Karpas-422 (cell line): ENCODE results near the gene PROCR. TPM values are rescaled to one million over a fixed set of nuclear protein-coding genes. Genes with fewer than 3 reads are reported as not detected.
"Not testable (repeated sequence)": the region's sequence is repeated elsewhere in the genome, so short reads cannot be mapped to it uniquely, and the experiment has no call there.

ENCODE experiments used
- DNase-seq: peaks from one replicate; pipeline ENCODE4 v3.0.0-alpha.2; 2015
- H2AFZ ChIP-seq: fragments of 200-600 bp; sonication (generic); 2 replicates; pipeline ENCODE4 v1.6.1; 2014; ENCODE audit warnings: antibody characterized with exemption, low read length, mixed read lengths
- H3K27ac ChIP-seq: fragments of 200-600 bp; sonication (generic); 2 replicates; pipeline ENCODE4 v1.5.1; 2014; ENCODE audit warnings: mild to moderate bottlenecking, low read length, moderate library complexity
- H3K27me3 ChIP-seq: fragments of 200-600 bp; sonication (generic); 2 replicates; pipeline ENCODE4 v1.6.1; 2014; ENCODE audit warnings: low read length, mixed read lengths
- H3K36me3 ChIP-seq: fragments of 200-600 bp; sonication (generic); 2 replicates; pipeline ENCODE4 v1.6.1; 2014; ENCODE audit warnings: low read length, mixed read lengths; ENCODE audit not compliant: insufficient read depth
- H3K4me1 ChIP-seq: fragments of 200-600 bp; sonication (generic); 2 replicates; pipeline ENCODE4 v1.6.1; 2014; ENCODE audit warnings: mild to moderate bottlenecking, low read length, mixed read lengths
- H3K4me2 ChIP-seq: fragments of 200-600 bp; sonication (generic); 2 replicates; pipeline ENCODE4 v1.6.1; 2014; ENCODE audit warnings: low read length, low read depth, mild to moderate bottlenecking; ENCODE audit not compliant: poor library complexity, severe bottlenecking
- H3K4me3 ChIP-seq: fragments of 200-600 bp; sonication (generic); 2 replicates; pipeline ENCODE4 v1.5.1; 2014; ENCODE audit warnings: mild to moderate bottlenecking, antibody characterized with exemption, low read length, mixed read lengths
- H3K79me2 ChIP-seq: fragments of 200-600 bp; sonication (generic); 2 replicates; pipeline ENCODE4 v1.6.1; 2014; ENCODE audit warnings: mild to moderate bottlenecking, low read length, mixed read lengths
- H3K9ac ChIP-seq: fragments of 200-600 bp; sonication (generic); 2 replicates; pipeline ENCODE4 v1.6.0; 2014; ENCODE audit warnings: low read length
- H3K9me2 ChIP-seq: fragments of 200-600 bp; sonication (generic), shearing (Covaris generic); replicated peaks from 2 replicates; pipeline ENCODE4 v1.6.0; 2014; ENCODE audit warnings: mild to moderate bottlenecking, low read length, moderate library complexity; ENCODE audit not compliant: insufficient read depth
- H3K9me3 ChIP-seq: fragments of 300-700, 200-600 bp; sonication (generic); 2 replicates; pipeline ENCODE4 v1.6.1; 2014; ENCODE audit warnings: low read length, mixed read lengths
- H4K20me1 ChIP-seq: fragments of 200-600 bp; sonication (generic); 2 replicates; pipeline ENCODE4 v1.6.1; 2014; ENCODE audit warnings: mild to moderate bottlenecking, antibody characterized with exemption, low read length, low read depth; ENCODE audit not compliant: insufficient read depth
- total RNA-seq: library from RNA; depleted of rRNA; stranded (reverse); fragments of >200 nt; shearing (Covaris generic); gene quantifications from 2 replicates; pipeline ENCODE4 v1.2.3, GENCODE V29; 2014; ENCODE audit warnings: low replicate concordance

PROCR gene
- total RNA-seq, 1 experiment from 2014 or later: not detected

DNA sequence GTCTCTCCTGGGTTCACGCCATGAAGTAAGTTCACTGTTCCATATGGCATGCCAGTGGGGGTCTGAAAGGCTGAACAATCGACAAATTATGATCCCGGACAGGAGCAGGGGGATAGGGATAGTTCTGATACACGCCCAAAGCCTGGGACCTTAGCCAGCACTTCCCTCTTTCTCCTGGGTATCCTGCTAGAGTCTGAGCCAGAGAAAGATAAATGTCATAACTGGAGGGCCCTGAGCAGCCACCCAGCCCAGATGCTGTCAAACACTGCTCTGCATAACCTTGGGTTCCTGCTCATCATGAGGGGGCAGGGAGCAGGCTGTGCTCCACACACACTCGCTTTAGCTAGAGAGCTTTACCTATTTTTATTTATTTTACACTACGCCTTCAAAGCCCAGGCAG, 37.0 kb upstream of the PROCR start:
- no peak for DNase-seq
- H3K9ac ChIP-seq: no peak overlapping the region
- H3K79me2 ChIP-seq: no peaks in the 10 kb centered on the region
- H3K36me3 ChIP-seq: peaks cover 11% of the 10 kb centered on the region
- H3K4me1 ChIP-seq: no peaks in the 10 kb centered on the region
- no peaks in the 10 kb centered on the region for H3K9me3 ChIP-seq
- H2AFZ ChIP-seq: no peak overlapping the region
- H3K27ac ChIP-seq: no peak overlapping the region
- no peaks in the 10 kb centered on the region for H4K20me1 ChIP-seq
- H3K27me3 ChIP-seq: no peaks in the 10 kb centered on the region
- H3K4me2 ChIP-seq: no peak overlapping the region
- H3K9me2 ChIP-seq: no peaks in the 10 kb centered on the region
- no peak overlapping the region for H3K4me3 ChIP-seq

DNA sequence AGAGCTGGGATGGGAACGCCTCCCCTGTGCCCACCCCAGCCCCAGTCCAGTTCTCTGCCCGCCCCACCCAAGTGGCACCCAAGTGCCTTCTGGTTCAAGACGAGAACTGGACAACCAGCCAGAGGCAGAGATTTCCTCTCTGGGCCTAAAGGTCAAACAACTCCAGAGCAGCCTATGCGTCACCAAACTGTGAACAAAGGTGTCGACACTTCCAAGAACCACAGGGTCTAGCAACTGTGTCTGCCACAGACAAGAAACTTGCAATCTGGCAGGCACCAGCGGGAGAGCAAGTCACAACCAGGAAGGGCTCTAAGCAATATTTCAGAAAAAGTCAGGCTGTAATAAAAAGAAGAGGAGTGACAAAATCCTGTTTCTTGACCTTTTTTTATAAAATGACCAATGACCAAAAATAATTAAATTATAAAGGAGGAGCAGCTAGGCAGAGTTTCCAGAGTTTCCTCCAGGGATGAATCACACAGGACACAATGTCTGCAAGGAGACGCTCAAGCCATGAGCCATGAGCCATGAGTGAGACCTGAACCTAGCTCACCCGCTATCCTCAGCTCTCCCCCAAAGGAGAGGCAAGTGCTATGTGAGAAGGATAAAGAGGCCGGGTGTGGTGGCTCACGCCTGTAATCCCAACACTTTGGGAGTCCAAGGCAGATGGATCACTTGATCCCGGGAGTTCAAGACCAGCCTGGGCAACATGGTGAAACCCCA, 35.8 kb upstream of the PROCR start:
- Histone ChIP-seq H3K27ac (no peak overlapping the region), H3K36me3 (peaks cover 6% of the 10 kb centered on the region), H3K4me3 (no peak overlapping the region), H3K9ac (no peak overlapping the region), H3K4me1 (no peaks in the 10 kb centered on the region), H4K20me1 (no peaks in the 10 kb centered on the region), H3K9me2 (no peaks in the 10 kb centered on the region), H3K9me3 (no peaks in the 10 kb centered on the region), H3K79me2 (no peaks in the 10 kb centered on the region), H3K27me3 (no peaks in the 10 kb centered on the region), H3K4me2 (no peak overlapping the region), H2AFZ (no peak overlapping the region)
- no peak for DNase-seq

DNA sequence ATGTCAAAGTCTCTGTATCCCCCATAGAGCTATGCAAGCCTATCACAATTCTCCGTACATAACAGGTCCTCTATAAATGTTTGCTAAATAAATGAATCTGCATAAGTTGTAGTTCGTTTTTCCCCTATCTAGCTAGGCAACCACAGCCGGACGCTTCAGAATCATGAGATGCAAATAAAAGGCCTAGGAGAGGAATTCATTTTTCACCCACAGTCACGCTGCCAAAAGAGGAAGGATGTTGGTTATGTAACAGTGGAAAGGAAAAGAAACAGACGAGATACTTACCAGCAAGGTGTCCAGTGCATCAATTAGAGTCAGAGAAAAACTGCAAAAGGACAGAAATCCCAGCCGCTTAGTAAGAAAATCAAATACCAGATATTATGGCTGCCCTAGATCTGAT, 27.2 kb upstream of the PROCR start:
- Histone ChIP-seq H3K27me3 (no peaks in the 10 kb centered on the region), H3K4me2 (peak overlapping the region; percentile 63), H4K20me1 (no peaks in the 10 kb centered on the region), H3K4me1 (peaks cover 28% of the 10 kb centered on the region), H3K4me3 (peak overlapping the region; percentile 26), H3K9me3 (no peaks in the 10 kb centered on the region), H3K79me2 (peaks cover 9% of the 10 kb centered on the region), H2AFZ (0 out of 2 replicates have a peak overlapping the region, but pooled peaks have one; percentile 11), H3K9me2 (no peaks in the 10 kb centered on the region), H3K27ac (peak overlapping the region; percentile 84), H3K36me3 (0 out of 2 replicates have a peak, but pooled peaks cover 4% of the 10 kb centered on the region), H3K9ac (peak overlapping the region; percentile 48)
- DNase-seq: peak; percentile 79

DNA sequence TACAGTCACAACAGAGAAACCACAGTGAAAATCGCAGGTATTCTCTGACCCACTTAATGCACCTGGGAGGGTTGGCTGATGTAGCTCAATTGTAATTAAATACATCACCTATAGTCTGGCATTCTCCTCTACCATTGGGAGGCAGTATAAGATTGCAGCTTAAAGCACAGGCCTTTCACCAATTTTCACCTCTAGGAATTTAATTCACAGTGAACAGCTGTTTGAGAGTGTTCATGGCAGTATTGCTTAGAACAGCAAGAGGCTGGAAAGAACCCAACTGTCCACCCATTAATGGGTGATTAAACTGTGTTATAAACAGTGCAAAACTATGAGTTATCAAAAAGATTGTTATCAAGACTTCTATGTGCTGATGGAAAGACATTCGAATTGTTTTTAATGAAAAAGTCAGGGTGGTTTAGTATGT, 26.7 kb upstream of the PROCR start:
- Histone ChIP-seq H3K4me3 (peak overlapping the region; percentile 26), H3K27me3 (no peaks in the 10 kb centered on the region), H3K9ac (peak overlapping the region; percentile 48), H3K9me2 (no peaks in the 10 kb centered on the region), H3K4me2 (peak overlapping the region; percentile 63), H3K27ac (peak overlapping the region; percentile 84), H3K79me2 (peaks cover 9% of the 10 kb centered on the region), H4K20me1 (no peaks in the 10 kb centered on the region), H2AFZ (0 out of 2 replicates have a peak overlapping the region, but pooled peaks have one; percentile 11), H3K36me3 (0 out of 2 replicates have a peak, but pooled peaks cover 4% of the 10 kb centered on the region), H3K9me3 (no peaks in the 10 kb centered on the region), H3K4me1 (peaks cover 28% of the 10 kb centered on the region)
- DNase-seq: peak; percentile 79

DNA sequence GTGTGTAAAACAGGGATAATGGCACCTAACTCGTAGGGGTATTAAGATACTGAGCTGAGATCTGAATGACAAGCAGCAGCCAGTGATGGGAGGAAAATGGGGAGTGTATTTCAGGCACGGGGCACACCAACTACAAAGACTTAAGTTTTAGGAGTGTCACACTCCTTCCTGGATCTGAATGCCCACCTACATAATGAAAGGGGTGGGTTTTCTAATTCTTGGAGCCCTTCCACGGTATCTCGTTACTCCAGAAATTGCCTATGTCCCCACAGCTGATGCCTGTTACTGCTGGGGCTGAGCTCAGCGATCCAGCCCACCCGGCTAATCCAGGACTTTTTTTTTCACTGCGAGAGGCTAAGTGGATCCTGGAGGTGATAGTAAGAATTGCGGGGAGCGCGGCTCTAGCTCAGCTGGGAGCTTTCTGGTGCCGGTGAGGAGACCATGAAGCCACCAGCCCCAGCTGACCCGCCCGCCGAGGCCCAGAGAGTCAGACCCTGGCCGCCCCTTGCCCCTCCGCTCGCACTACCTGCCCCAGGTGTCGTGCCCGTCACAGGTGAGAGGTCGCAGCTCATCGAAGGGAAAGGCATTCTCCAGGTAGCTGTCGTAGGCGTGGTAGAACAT, 25.5 kb upstream of the PROCR start:
- Histone ChIP-seq H3K9me2 (no peaks in the 10 kb centered on the region), H3K79me2 (peaks cover 9% of the 10 kb centered on the region), H3K4me2 (peak overlapping the region; percentile 86), H2AFZ (peak overlapping the region; percentile 46), H3K4me3 (peak overlapping the region; percentile 91), H3K27ac (0 out of 2 replicates have a peak overlapping the region, but pooled peaks have one; percentile 14), H3K36me3 (0 out of 2 replicates have a peak, but pooled peaks cover 4% of the 10 kb centered on the region), H3K9ac (peak overlapping the region; percentile 74), H4K20me1 (no peaks in the 10 kb centered on the region), H3K27me3 (no peaks in the 10 kb centered on the region), H3K4me1 (peaks cover 28% of the 10 kb centered on the region), H3K9me3 (no peaks in the 10 kb centered on the region)
- DNase-seq: peak; percentile 56

DNA sequence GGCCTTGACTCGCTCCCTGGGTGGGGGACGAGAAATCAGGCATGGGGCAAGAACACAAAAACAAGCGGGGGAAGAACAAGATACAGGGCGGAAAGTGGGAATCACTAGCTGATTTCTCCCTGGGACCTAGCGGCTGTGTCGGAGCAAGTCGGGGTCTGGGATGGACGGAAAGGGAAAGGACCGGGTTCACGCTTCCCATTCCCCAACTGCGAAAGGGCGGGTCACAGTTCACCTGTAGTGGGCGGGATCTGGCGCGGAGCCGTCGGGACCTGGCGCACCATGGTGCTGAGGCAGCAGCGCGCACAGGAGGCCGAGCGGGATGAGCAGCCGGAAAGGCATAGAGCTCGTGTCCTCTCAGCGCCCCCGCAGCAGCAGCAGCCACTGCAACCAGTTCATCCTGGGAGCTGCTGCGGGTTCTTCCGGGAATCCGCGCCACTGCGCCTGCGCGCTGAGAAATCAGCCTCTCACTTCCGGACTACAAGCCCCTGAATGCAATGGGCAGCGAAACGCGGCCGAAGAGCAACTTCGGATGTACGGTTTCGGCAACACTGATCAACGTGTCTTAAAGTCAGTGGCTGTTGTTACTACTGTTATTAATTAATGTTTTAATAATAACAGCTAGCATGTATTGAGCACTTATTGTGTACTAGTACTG, 24.8 kb upstream of the PROCR start, which contains the start of gene EDEM2:
EDEM2 (minus strand) TSS at position 417 of the 655 bp plus-strand sequence; CDS start at position 339, 78 bp downstream.
- H4K20me1 ChIP-seq: no peaks in the 10 kb centered on the region
- H3K27ac ChIP-seq: 0 out of 2 replicates have a peak within 1 kb of the TSS, but pooled peaks have one; percentile 22
- H3K36me3 ChIP-seq: 0 out of 2 replicates have a peak, but pooled peaks cover under 1% of the 10 kb centered on the region
- peak within 1 kb of the TSS; percentile 86 for H3K4me2 ChIP-seq
- peak within 1 kb of the TSS; percentile 74 for H3K9ac ChIP-seq
- no peaks in the 10 kb centered on the region for H3K9me2 ChIP-seq
- H2AFZ ChIP-seq: peak within 1 kb of the TSS; percentile 85
- H3K79me2 ChIP-seq: peaks cover 9% of the 10 kb centered on the region
- H3K4me3 ChIP-seq: peak within 1 kb of the TSS; percentile 91
- no peaks in the 10 kb centered on the region for H3K27me3 ChIP-seq
- H3K4me1 ChIP-seq: peaks cover 28% of the 10 kb centered on the region
- H3K9me3 ChIP-seq: no peaks in the 10 kb centered on the region
- DNase-seq: peak; percentile 97

DNA sequence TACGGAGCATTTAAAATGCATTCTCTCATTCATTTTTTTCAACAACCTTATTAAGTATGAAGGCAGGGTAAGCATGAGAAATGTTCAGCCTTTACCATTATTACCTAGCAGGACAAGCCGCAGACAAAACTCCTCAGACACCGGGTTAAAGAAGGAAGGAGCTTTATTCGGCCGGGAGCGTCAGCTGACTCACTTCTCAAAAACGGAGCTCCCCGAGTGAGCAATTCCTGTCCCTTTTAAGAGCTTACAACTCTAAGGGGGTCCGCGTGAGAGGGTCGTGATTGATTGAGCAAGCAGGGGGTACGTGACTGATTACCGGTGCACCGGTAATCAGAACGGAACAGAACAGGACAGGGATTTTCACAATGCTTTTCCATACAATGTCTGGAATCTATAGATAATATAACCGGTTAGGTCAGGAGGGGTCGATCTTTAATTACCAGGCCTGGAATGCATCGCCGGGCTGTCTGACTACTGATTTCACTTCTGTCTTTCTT, 24.2 kb upstream of the PROCR start:
- H3K9ac ChIP-seq: peak overlapping the region; percentile 74
- not testable (repeated sequence) for H3K27me3 ChIP-seq
- H3K4me3 ChIP-seq: peak overlapping the region; percentile 91

More for the DNA sequence above, 24.2 kb upstream of the PROCR start:
- H3K4me2 ChIP-seq: peak overlapping the region; percentile 86
- not testable (repeated sequence) for H4K20me1 ChIP-seq, H3K79me2 ChIP-seq, H3K9me3 ChIP-seq, H3K9me2 ChIP-seq, DNase-seq, H3K36me3 ChIP-seq
- H3K4me1 ChIP-seq: peaks cover 28% of the 10 kb centered on the region
- H2AFZ ChIP-seq: peak overlapping the region; percentile 85
- 0 out of 2 replicates have a peak overlapping the region, but pooled peaks have one; percentile 22 for H3K27ac ChIP-seq
